Measurements from ENCODE around the gene FBXO22. TPM values are rescaled to one million over a fixed set of nuclear protein-coding genes. Genes with fewer than 3 reads are reported as not detected.
"Not testable (repeated sequence)": the region's sequence is repeated elsewhere in the genome, so short reads cannot be mapped to it uniquely, and the experiment has no call there.

FBXO22 gene
- total RNA-seq, 1 donor from 2014 or later = 21.1 TPM

DNA sequence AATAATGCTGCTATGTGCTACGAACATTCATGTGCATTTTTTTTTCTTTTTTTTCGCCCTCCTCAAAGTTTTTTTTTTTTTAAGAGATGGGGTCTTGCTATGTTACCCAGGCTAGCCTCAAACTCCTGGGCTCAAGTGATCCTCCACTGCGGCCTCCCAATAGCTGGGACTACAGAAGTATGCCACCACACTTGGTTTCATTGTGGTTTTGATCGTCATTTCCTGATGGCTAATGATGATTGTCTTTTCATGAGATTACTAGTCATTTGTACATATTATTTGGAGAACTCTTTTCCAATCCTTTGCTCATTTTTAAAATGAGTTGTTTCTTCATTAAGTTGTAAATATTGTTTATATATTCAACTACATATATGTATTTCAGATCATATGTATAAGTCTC lies 48.8 kb downstream of the FBXO22 start:
- Histone ChIP-seq H3K9me3 (replicated peaks) (no peaks in the 10 kb centered on the region), H3K27ac (replicated peaks) (no peak overlapping the region), H3K27me3 (ENCODE audit: low read depth) (peaks cover 85% of the 10 kb centered on the region), H3K4me1 (no peaks in the 10 kb centered on the region), H3K4me3 (no peak overlapping the region), H3K36me3 (no peaks in the 10 kb centered on the region)
- intact Hi-C loops (cut with micrococcal nuclease) = no loop called here
- DNase-seq = no peak
- no peak for TF ChIP-seq CTCF (IDR thresholded peaks at IDR 0.05; ENCODE audit: borderline replicate concordance)

DNA sequence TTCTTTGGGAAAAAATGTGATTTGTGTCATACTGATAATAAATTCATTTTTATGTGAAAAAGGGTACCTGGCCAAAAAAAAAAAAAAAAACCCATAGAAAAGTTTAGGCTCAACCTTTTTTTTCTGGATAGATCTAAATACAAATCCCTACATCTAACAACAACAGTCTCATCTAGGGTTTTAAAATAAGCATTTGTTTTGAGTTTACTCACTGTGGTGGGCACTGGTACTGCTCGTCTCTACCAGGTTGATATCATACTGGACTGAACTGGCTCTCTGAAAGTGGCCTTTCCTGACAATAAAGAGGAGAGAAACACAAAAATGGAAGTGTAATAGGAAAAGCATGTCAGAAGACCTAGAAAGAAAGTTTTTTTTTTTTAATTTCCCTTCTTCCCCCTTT lies 52.0 kb downstream of the FBXO22 start:
- no peaks in the 10 kb centered on the region for H3K36me3 ChIP-seq
- no peak overlapping the region for H3K4me3 ChIP-seq
- no peak overlapping the region for H3K27ac ChIP-seq (replicated peaks)
- DNase-seq = no peak
- no peaks in the 10 kb centered on the region for H3K4me1 ChIP-seq
- intact Hi-C loops (cut with micrococcal nuclease) = no loop called here
- H3K27me3 ChIP-seq (ENCODE audit: low read depth) = peaks cover 62% of the 10 kb centered on the region
- H3K9me3 ChIP-seq (replicated peaks) = no peaks in the 10 kb centered on the region
- no peak for TF ChIP-seq CTCF (IDR thresholded peaks at IDR 0.05; ENCODE audit: borderline replicate concordance)

- no peak overlapping the region for H3K27ac ChIP-seq (replicated peaks)
- no peak overlapping the region for H3K4me3 ChIP-seq
- no peak for DNase-seq
- peaks cover 10% of the 10 kb centered on the region for H3K9me3 ChIP-seq (replicated peaks)
- H3K27me3 ChIP-seq (ENCODE audit: low read depth) = peaks cover 11% of the 10 kb centered on the region
- no peak for TF ChIP-seq CTCF (IDR thresholded peaks at IDR 0.05; ENCODE audit: borderline replicate concordance)
- intact Hi-C loops (cut with micrococcal nuclease) = no loop called here
- no peaks in the 10 kb centered on the region for H3K4me1 ChIP-seq
- no peaks in the 10 kb centered on the region for H3K36me3 ChIP-seq
These were observed 57.7 kb downstream of the FBXO22 start for GRCh38 chr15:75961331-75961730.

DNA sequence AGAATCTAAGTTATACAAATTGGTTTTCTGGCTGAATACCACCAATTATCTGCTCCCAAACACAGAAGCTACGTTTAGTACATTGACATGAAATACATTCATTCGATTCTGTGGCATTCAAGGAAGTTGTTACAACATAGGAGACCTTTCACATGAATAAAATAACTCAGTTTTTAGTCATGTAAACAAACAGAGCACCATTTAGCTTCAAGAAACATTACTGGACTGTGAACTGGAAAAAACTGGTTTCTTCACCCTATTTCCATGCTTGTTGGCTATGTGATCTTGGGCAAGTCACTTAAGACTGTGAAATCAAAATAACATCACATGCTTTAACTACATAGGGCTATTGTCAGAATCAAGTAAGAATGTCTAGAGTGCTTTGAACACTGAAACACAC lies 62.4 kb downstream of the FBXO22 start:
- intact Hi-C loops (cut with micrococcal nuclease) = no loop called here
- Histone ChIP-seq H3K4me1 (no peaks in the 10 kb centered on the region), H3K27ac (replicated peaks) (no peak overlapping the region), H3K27me3 (ENCODE audit: low read depth) (peaks cover 4% of the 10 kb centered on the region), H3K4me3 (no peak overlapping the region), H3K36me3 (no peaks in the 10 kb centered on the region), H3K9me3 (replicated peaks) (peaks cover 10% of the 10 kb centered on the region)
- no peak for DNase-seq
- TF ChIP-seq CTCF (IDR thresholded peaks at IDR 0.05; ENCODE audit: borderline replicate concordance) = no peak

GRCh38 chr15:75976766-75977165 lies 73.1 kb downstream of the FBXO22 start:
- intact Hi-C loops (cut with micrococcal nuclease); H3K9me3 ChIP-seq (replicated peaks); H3K4me3 ChIP-seq; H3K27ac ChIP-seq (replicated peaks); H3K4me1 ChIP-seq; DNase-seq; H3K36me3 ChIP-seq: not testable (repeated sequence)
- peaks cover 24% of the 10 kb centered on the region for H3K27me3 ChIP-seq (ENCODE audit: low read depth)

- no peak for TF ChIP-seq CTCF (IDR thresholded peaks at IDR 0.05; ENCODE audit: borderline replicate concordance)
- Histone ChIP-seq H3K9me3 (replicated peaks) (no peaks in the 10 kb centered on the region), H3K27ac (replicated peaks) (no peak overlapping the region), H3K36me3 (no peaks in the 10 kb centered on the region), H3K27me3 (ENCODE audit: low read depth) (peaks cover 23% of the 10 kb centered on the region), H3K4me3 (no peak overlapping the region), H3K4me1 (no peaks in the 10 kb centered on the region)
- no peak for DNase-seq
- intact Hi-C loops (cut with micrococcal nuclease) = no loop called here
These were observed 77.6 kb downstream of the FBXO22 start for GRCh38 chr15:75981149-75981815.

Data from left ventricle myocardium inferior (tissue), 1 donor.